HL-60 (cell line): ENCODE data around the gene LIN9.

Source experiments
- CTCF ChIP-seq: IDR thresholded peaks from one replicate; pipeline ENCODE4 v1.5.1; 2011; ENCODE audit warnings: low read length, control low read depth, inconsistent platforms; ENCODE audit not compliant: insufficient read depth
- POLR2AphosphoS5 ChIP-seq: IDR thresholded peaks from 2 replicates; pipeline ENCODE4 v1.6.1; 2012; ENCODE audit warnings: low read depth

DNA sequence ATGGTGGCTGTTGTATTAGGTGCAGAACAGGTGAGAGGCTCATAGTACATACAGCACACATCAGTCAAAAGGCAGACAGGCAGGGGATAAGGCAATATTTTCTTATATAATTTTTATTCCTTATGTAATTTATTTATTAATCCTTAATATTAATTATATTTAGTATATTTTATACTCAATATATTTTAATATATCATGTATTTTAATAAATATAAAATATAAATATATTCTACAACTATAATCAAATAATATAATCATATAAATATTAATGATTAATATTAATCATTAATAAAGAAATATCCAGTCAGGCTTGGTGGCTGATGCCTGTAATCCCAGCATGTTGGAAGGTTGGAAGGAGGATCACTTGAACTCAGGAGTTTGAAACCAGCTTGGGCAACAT, 104.8 kb downstream of the LIN9 start:
- no peak for TF ChIP-seq CTCF
- TF ChIP-seq POLR2AphosphoS5, result no peak
